Body of pancreas (tissue), 4 donors: ENCODE data around the gene DPP7.
"Not testable (repeated sequence)": the region's sequence is repeated elsewhere in the genome, so short reads cannot be mapped to it uniquely, and the experiment has no call there.

Experiments
- CTCF ChIP-seq, 7 experiments: fragments of 450-650 bp in 4 of 7; fragments of 200-600 bp in 3 of 7; sonication (generic) in 3 of 7; IDR thresholded peaks; one replicate each; pipeline ENCODE4 v1.5.1; 2016 to 2019; ENCODE audit warnings: antibody characterized with exemption in 7 of 7
- POLR2A ChIP-seq, 3 donors: fragments of 450-650 bp; IDR thresholded peaks; one replicate each; pipeline ENCODE4 v1.6.1; 2016; ENCODE audit warnings: antibody characterized with exemption in 3 of 3, mild to moderate bottlenecking in 2 of 3

GRCh38 chr9:137062798-137063197 lies 51.7 kb downstream of the DPP7 start:
- not testable (repeated sequence) for TF ChIP-seq CTCF, POLR2A (IDR thresholded peaks at IDR 0.05)
